Measurements from ENCODE around the gene PIP5KL1.

GRCh38 chr9:127977884-127978647, 47.5 kb upstream of the PIP5KL1 start:
- TF ChIP-seq CTCF (IDR thresholded peaks at IDR 0.05) = no peak
- no peak for TF ChIP-seq POLR2A (IDR thresholded peaks at IDR 0.05)
